ENCODE measurements around the gene CFAP20.

CFAP20 gene

DNA sequence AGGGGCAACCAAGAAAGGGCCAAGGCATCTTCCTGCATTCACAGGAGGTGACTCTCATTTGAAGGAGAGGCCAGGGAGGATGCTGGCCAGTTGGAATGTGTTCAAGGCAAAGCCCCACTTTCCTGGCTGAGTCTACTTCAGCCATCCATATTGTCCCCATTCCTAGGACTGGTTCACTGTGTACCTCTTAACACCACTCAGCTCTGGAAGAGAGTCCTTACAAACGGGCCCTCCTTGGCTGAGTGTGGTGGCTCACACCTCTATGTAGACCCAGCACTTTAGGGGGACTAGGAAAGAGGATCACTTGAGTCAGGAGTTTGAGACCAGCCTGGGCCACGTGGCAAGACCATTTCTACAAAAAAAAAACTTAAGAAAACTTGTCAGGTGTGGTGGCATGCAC, 28.1 kb upstream of the CFAP20 start:
- TF ChIP-seq USF1 (IDR thresholded peaks at IDR 0.05) (no peak), TAF1 (IDR thresholded peaks at IDR 0.05; ENCODE audit: low read depth) (no peak), EP300 (IDR thresholded peaks at IDR 0.05; ENCODE audit: borderline replicate concordance) (no peak), RAD21 (IDR thresholded peaks at IDR 0.05; ENCODE audit: low read depth) (no peak), REST (IDR thresholded peaks at IDR 0.05; ENCODE audit: low read depth) (no peak), NFIC (IDR thresholded peaks at IDR 0.05) (no peak), FOXM1 (IDR thresholded peaks at IDR 0.05; ENCODE audit: borderline replicate concordance, low read depth) (no peak), EGR1 (IDR thresholded peaks at IDR 0.05) (no peak), CEBPB (IDR thresholded peaks at IDR 0.05) (no peak), TCF12 (IDR thresholded peaks at IDR 0.05; ENCODE audit: low read depth) (no peak), CREB1 (IDR thresholded peaks at IDR 0.05; ENCODE audit: low read depth) (no peak)
- TF ChIP-seq, protein P1, sequence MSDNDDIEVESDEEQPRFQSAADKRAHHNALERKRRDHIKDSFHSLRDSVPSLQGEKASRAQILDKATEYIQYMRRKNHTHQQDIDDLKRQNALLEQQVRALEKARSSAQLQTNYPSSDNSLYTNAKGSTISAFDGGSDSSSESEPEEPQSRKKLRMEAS (IDR thresholded peaks at IDR 0.05) = no peak

DNA sequence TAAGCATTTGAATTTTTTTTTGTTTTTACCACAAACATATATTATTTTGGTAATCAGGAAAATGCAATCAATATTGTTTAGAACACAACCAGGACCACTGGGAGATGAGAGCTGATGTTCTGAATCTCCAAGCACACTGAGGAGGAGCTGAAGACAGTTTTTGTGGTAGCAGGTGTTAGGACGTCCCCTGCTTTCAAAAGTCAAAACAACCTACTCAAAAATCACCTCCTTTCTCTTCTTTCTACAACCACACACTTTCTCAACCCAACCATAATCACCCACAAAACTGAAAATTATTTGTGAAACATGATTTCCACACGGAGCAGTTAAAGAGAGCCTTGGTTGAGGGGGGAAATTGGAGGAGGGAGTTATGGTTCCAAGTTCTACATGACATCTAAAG, 26.7 kb upstream of the CFAP20 start:
- TF ChIP-seq FOXM1 (IDR thresholded peaks at IDR 0.05; ENCODE audit: borderline replicate concordance, low read depth) (no peak), NFIC (IDR thresholded peaks at IDR 0.05) (no peak), RAD21 (IDR thresholded peaks at IDR 0.05; ENCODE audit: low read depth) (no peak), EP300 (IDR thresholded peaks at IDR 0.05; ENCODE audit: borderline replicate concordance) (no peak), TAF1 (IDR thresholded peaks at IDR 0.05; ENCODE audit: low read depth) (no peak), TEAD4 (IDR thresholded peaks at IDR 0.05) (no peak), CREB1 (IDR thresholded peaks at IDR 0.05; ENCODE audit: low read depth) (no peak), TCF12 (IDR thresholded peaks at IDR 0.05; ENCODE audit: low read depth) (no peak), YY1 (IDR thresholded peaks at IDR 0.05; ENCODE audit: low read depth) (no peak), REST (IDR thresholded peaks at IDR 0.05; ENCODE audit: low read depth) (no peak), USF1 (IDR thresholded peaks at IDR 0.05) (no peak), CEBPB (IDR thresholded peaks at IDR 0.05) (no peak), EGR1 (IDR thresholded peaks at IDR 0.05) (no peak), ZBTB7A (IDR thresholded peaks at IDR 0.05; ENCODE audit: low read depth) (no peak)
- TF ChIP-seq, protein P1 (IDR thresholded peaks at IDR 0.05) = no peak

DNA sequence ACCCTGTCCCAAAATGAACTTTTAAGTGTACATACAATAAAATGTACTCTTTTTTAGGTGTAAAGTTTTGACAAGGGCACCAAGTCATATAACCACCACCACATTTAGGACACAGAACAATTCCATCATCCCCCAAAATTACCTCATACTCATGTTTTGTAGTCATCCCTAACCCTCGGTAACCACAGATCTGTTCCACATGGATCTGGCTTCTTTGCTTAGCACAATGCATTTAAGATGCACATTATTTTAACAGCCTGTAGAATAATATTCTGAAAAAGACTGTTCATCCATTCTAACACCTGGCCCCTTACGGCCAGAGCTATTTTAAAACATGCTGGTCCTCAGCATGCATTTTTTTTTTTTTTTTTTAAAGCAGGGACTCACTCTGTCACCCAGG, 25.2 kb upstream of the CFAP20 start:
- TF ChIP-seq TAF1 (IDR thresholded peaks at IDR 0.05; ENCODE audit: low read depth) (no peak), REST (IDR thresholded peaks at IDR 0.05; ENCODE audit: low read depth) (no peak), YY1 (IDR thresholded peaks at IDR 0.05; ENCODE audit: low read depth) (no peak), EP300 (IDR thresholded peaks at IDR 0.05; ENCODE audit: borderline replicate concordance) (no peak), FOXM1 (IDR thresholded peaks at IDR 0.05; ENCODE audit: borderline replicate concordance, low read depth) (no peak), NFIC (IDR thresholded peaks at IDR 0.05) (no peak), EGR1 (IDR thresholded peaks at IDR 0.05) (no peak), TEAD4 (IDR thresholded peaks at IDR 0.05) (no peak), RAD21 (IDR thresholded peaks at IDR 0.05; ENCODE audit: low read depth) (no peak)

GRCh38 chr16:58152246-58152868, 23.2 kb upstream of the CFAP20 start:
- TF ChIP-seq USF1 (IDR thresholded peaks at IDR 0.05) = no peak
- TF ChIP-seq REST (IDR thresholded peaks at IDR 0.05; ENCODE audit: low read depth) = no peak
- TF ChIP-seq EP300 (IDR thresholded peaks at IDR 0.05; ENCODE audit: borderline replicate concordance) = no peak
- no peak for TF ChIP-seq CREB1 (IDR thresholded peaks at IDR 0.05; ENCODE audit: low read depth)

All from Ishikawa (cell line).